Mesothelial cell of epicardium (in vitro differentiated cells): ENCODE results near the gene FAIM. TPM values are rescaled to one million over a fixed set of nuclear protein-coding genes. Genes with fewer than 3 reads are reported as not detected.
A peak's percentile ranks its signal among the peaks of the same experiment; 100 is the strongest.
"Not testable (repeated sequence)": the region's sequence is repeated elsewhere in the genome, so short reads cannot be mapped to it uniquely, and the experiment has no call there.

Source experiments
- DNase-seq, 2 experiments: peaks; one replicate each; pipeline ENCODE4 v3.0.0; 2021; ENCODE audit warnings: low spot score in 2 of 2; ENCODE audit not compliant: unreplicated experiment in 2 of 2
- H3K27ac Mint-ChIP-seq: 2 replicates; pipeline ENCODE4 v1.8.0; 2021; ENCODE audit warnings: mixed read lengths
- H3K27me3 Mint-ChIP-seq: 2 replicates; pipeline ENCODE4 v1.8.0; 2021; ENCODE audit warnings: low read depth, mixed read lengths
- H3K36me3 Mint-ChIP-seq: 2 replicates; pipeline ENCODE4 v1.8.0; 2021; ENCODE audit warnings: mixed read lengths
- H3K4me1 Mint-ChIP-seq: 2 replicates; pipeline ENCODE4 v1.8.0; 2021; ENCODE audit warnings: mixed read lengths
- H3K4me3 Mint-ChIP-seq: 2 replicates; pipeline ENCODE4 v1.8.0; 2021; ENCODE audit warnings: mild to moderate bottlenecking, moderate library complexity, mixed read lengths
- H3K9me3 Mint-ChIP-seq: 2 replicates; pipeline ENCODE4 v1.8.0; 2021; ENCODE audit warnings: mixed read lengths
- CTCF ChIP-seq: fragments of 200-600 bp; sonication (generic); IDR thresholded peaks from one replicate; pipeline ENCODE4 v1.5.0; 2021; ENCODE audit warnings: antibody characterized with exemption; ENCODE audit not compliant: unreplicated experiment
- total RNA-seq: library from RNA; stranded (reverse); gene quantifications from 3 replicates; pipeline ENCODE4 v1.2.1, GENCODE V29; 2021

Gene FAIM
- total RNA-seq, 1 donor from 2014 or later = 13.7 TPM

DNA sequence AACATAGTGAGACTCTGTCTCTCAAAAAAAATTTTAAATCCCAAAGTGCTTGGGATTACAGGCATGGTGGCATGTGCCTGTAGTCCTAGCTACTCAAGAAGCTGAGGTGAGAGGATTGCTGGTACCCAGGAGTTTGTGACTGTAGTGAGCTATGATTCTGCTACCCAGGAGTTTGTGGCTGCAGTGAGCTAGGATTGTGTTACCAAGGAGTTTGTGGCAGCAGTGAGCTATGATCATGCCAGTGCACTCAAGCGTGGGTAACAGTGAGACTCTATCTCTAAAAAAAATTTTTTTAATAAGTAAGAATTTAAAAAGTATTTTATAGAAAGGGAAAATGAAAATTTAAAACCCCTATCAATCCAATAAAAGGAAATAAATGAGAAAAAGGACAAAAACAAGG lies 69.5 kb downstream of the FAIM start:
- no peak for DNase-seq
- H3K36me3 Mint-ChIP-seq = peaks cover 35% of the 10 kb centered on the region
- peaks cover 23% of the 10 kb centered on the region for H3K9me3 Mint-ChIP-seq
- no peaks in the 10 kb centered on the region for H3K27me3 Mint-ChIP-seq
- no peak for TF ChIP-seq CTCF
- H3K4me1 Mint-ChIP-seq = peaks cover 26% of the 10 kb centered on the region
- H3K27ac Mint-ChIP-seq = no peak overlapping the region
- H3K4me3 Mint-ChIP-seq = no peak overlapping the region

GRCh38 chr3:138678874-138679392 lies 70.4 kb downstream of the FAIM start:
- peaks cover 32% of the 10 kb centered on the region for H3K36me3 Mint-ChIP-seq
- no peak for DNase-seq

GRCh38 chr3:138680974-138681373 lies 72.4 kb downstream of the FAIM start:
- H3K27ac Mint-ChIP-seq = not testable (repeated sequence)

More at GRCh38 chr3:138678874-138679392, 70.4 kb downstream of the FAIM start:
- no peak for TF ChIP-seq CTCF
- no peak overlapping the region for H3K27ac Mint-ChIP-seq
- no peak overlapping the region for H3K4me3 Mint-ChIP-seq
- H3K9me3 Mint-ChIP-seq = peaks cover 19% of the 10 kb centered on the region
- peaks cover 17% of the 10 kb centered on the region for H3K4me1 Mint-ChIP-seq
- H3K27me3 Mint-ChIP-seq = no peaks in the 10 kb centered on the region

GRCh38 chr3:138681463-138682220 lies 73.1 kb downstream of the FAIM start:
- no peaks in the 10 kb centered on the region for H3K27me3 Mint-ChIP-seq
- TF ChIP-seq CTCF = no peak
- H3K9me3 Mint-ChIP-seq = no peaks in the 10 kb centered on the region
- H3K4me1 Mint-ChIP-seq = peaks cover 15% of the 10 kb centered on the region
- peaks cover 6% of the 10 kb centered on the region for H3K36me3 Mint-ChIP-seq
- no peak overlapping the region for H3K4me3 Mint-ChIP-seq
- H3K27ac Mint-ChIP-seq = peak overlapping the region; percentile 2
- no peak for DNase-seq

More at GRCh38 chr3:138680974-138681373, 72.4 kb downstream of the FAIM start:
- Mint-ChIP-seq H3K36me3 (peaks cover 13% of the 10 kb centered on the region), H3K4me1 (peaks cover 13% of the 10 kb centered on the region)
- not testable (repeated sequence) for H3K9me3 Mint-ChIP-seq, DNase-seq, H3K27me3 Mint-ChIP-seq, H3K4me3 Mint-ChIP-seq

DNA sequence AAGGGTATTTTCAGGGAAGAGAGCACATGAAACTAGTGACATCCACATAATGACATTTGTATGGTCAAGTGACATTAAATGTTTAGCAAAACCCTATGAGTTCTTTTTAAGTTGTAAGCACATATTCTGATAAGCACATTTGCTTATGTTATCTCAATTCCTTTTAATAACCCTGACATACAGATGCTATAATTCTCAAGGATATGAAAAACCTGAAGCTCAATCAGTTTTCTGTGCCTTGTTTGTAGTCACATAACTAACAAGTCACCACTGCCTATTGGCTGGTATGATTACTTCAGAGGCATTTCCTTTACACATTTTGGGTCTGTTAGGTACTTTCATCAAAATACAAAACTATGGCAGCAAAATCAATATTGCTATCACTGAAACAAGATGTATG lies 74.1 kb downstream of the FAIM start:
- H3K36me3 Mint-ChIP-seq = peaks cover 2% of the 10 kb centered on the region
- no peak for DNase-seq
- H3K27me3 Mint-ChIP-seq = no peaks in the 10 kb centered on the region
- peak overlapping the region; percentile 2 for H3K27ac Mint-ChIP-seq
- H3K9me3 Mint-ChIP-seq = no peaks in the 10 kb centered on the region
- peaks cover 21% of the 10 kb centered on the region for H3K4me1 Mint-ChIP-seq
- TF ChIP-seq CTCF = no peak
- no peak overlapping the region for H3K4me3 Mint-ChIP-seq

Other genes with a start within 250 kb of the FAIM start
- 5.9 to 6.9 TPM (median 6.8 TPM) in 3 replicates for gene ESYT3, start 174.2 kb upstream of the FAIM start, total RNA-seq
- 51.5 to 54.8 TPM (median 51.6 TPM) in 3 replicates for gene CEP70, start 14.5 kb upstream of the FAIM start, total RNA-seq
- gene PIK3CB, start 226.2 kb downstream of the FAIM start, total RNA-seq = 19.1 to 23.5 TPM (median 20.2 TPM) in 3 replicates